Measurements from ENCODE around the gene RBMXL3.
"Not testable (repeated sequence)": the region's sequence is repeated elsewhere in the genome, so short reads cannot be mapped to it uniquely, and the experiment has no call there.

RBMXL3 gene

DNA sequence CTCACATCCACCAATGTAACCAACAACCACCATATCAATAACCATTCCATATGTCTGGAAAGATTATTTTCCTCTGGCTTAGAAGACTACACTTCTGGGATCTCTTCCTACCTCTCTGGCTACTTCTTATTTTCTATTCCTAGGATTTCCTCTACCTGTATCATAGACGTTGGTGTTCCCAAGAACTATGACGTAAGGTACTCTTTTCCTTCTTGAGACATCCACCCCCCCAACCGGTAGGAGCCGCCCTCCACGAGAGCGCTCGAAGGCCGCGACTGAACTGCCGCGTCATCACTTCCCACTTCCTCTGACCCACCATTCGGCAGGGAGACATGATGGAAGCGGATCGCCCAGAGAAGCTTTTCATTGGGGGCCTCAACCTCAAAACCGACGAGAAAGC is at the start of gene RBMXL3:
TSS of gene RBMXL3 (plus strand) at position 301 of the 400 bp plus-strand sequence. CDS start at position 333, 32 bp downstream.
- DNase-seq: no peak

- no peak for DNase-seq
Measured at GRCh38 chrX:115142057-115142456, 47.2 kb upstream of the RBMXL3 start.

- peak; percentile 20 to 54 for DNase-seq
Measured at GRCh38 chrX:115147220-115147619, 42.0 kb upstream of the RBMXL3 start.

DNA sequence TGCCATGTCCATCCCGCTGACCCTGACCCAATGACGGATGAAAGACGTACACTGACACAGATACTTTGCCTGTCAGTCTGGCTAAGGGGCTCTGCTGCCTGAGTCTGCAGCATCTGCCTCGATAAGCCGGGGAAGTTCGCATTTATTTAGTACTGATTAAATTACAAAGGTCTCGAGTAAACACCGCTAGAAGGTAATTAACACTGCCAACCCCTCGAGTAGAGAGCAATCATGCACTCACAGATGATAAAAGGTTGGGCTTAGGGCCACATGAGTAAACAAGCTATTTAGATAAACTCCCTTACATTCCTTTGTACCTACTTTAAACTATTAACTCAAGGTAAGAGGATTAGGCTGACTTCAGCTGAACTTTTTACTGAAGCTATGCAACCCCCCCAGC is 16.0 kb upstream of the RBMXL3 start:
- no peak for DNase-seq

DNA sequence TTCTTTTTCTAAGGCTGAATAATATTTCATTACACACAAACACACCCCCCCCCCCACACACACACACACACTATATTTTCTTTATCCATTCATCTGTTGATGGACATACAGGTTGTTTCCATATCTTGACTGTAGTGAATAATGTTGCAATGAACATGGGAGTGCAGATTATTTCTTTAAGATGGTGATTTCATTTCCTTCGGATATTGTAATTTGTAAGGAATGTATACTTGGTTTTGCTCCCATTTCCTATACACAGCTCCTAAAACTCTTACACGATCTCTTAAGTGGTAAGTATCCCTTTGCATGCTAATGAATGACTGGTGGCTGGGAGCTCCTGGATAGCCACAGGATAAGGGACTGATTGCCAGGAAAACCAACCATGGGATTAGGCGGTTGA is 14.7 kb upstream of the RBMXL3 start:
- DNase-seq: no peak

DNA sequence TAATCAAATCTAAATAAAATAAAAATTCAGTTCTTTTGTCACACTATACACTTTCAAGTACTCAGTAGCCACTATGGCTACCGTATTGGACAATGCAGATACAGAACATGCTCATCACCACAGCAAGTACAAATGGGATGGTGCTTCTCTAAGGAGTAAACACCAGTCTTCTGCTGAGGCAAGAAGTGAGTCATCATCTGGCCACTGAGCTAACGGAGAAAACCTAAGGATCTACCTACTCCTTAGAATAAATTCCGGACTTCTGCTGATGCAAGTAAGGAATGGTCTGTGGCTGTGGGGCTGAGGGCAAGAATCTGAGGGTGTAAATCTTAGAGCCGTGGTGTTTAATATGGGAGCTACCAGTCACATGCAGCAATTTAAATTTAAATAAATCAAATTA is 11.3 kb upstream of the RBMXL3 start:
- no peak for DNase-seq

DNA sequence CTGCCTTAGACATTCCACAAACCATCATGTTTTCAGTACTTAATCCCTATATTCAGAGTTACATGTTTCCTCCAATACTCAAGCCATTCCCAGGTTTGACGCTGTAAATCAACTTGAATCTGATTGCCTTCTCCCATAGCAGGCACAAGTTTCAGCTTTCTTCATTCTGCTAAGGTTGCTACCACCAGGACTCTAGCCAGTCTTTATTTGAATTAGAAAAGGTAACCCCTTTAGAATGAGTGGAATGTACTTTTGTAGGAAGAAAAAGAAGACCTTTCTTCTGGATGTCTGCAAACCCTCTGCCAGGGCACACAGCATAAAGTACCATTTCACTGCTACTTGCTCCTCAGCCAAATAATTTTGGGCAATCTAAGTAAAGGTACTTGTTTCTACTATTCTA is 10.7 kb upstream of the RBMXL3 start:
- DNase-seq: no peak

DNA sequence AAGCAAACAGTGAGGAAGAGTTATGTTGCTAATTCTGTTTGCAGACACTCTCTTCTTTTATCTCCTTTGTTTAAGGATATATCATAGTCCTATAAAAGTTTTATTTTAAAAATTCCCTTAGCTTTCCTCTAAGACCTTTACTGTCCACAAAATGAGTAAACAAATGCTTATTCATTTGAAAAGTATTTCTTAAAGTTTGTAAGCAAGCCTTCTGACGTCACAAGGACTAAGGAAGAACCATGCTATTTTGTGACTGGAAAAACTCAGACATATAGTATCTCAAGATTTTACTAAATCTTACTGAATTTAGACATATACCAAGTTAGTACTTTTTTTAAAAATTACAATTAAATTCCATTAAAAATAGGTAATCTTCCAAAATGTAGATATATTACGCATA is 5.2 kb upstream of the RBMXL3 start:
- no peak for DNase-seq

DNA sequence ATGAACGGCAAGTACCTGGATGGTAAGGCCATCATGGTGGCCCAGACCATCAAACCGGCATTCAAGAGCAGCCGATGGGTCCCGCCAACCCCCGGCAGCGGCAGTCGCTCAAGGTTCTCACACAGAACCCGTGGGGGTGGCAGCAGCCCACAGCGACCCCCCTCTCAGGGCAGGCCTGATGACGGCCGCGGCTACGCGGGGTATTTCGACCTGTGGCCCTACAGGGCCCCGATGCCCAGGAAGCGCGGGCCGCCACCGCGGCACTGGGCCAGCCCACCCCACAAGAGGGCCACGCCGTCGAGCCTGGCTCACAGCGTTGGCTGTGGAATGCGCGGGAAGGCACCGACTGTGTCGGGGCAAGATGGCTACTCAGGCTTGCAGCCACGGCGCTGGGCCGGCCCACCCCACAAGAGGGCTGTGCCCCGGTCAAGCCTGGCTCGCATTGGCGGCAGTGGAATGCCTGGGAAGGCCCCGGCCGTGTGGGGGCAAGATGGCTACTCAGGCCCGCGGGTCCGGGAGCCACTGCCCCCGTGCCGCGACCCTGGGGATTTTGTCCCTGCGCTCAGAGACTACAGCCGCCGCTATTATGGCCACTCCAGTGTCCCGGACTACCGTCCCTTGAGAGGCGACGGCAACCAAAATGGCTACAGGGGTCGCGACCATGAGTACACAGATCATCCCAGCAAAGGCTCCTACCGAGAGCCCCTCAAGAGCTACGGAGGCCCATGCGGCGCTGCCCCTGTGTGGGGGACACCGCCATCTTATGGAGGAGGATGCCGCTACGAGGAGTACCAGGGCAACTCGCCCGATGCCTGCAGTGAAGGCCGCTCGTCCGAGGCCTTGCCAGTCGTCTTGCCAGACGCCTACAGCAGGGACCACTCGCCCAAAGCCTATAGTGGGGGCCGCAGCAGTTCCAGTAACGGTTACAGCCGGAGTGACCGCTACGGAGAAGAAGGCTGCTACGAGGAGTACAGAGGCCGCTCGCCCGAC is 731 bp downstream of the RBMXL3 start:
- DNase-seq: no peak

DNA sequence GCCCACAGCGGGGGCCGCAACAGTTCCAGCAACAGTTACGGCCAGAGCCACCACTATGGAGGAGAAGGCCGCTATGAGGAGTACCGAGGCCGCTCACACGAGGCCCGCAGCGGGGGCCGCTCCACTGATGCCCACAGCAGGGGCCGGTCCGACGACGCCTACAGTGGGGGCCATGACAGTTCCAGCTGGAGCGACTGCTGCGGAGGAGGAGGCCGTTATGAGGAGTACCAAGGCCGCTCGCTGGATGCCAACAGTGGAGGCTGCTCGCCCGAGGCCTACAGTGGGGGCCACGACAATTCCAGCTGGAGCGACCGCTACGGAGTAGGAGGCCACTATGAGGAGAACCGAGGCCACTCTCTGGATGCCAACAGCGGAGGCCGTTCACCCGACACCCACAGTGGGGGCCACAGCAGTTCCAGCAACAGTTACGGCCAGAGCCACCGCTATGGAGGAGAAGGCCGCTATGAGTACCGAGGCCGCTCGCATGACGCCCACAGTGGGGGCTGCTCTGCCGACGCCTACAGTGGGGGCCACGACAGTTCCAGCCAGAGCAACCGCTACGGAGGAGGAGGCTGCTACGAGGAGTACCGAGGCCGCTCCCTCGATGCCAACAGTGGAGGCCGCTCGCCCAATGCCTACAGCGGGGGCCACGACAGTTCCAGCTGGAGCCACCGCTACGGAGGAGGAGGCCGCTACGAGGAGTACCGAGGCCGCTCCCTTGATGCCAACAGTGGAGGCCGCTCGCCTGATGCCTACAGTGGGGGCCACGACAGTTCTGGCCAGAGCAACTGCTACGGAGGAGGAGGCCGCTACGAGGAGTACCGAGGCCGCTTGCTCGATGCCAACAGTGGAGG is 1.7 kb downstream of the RBMXL3 start:
- no peak for DNase-seq

DNA sequence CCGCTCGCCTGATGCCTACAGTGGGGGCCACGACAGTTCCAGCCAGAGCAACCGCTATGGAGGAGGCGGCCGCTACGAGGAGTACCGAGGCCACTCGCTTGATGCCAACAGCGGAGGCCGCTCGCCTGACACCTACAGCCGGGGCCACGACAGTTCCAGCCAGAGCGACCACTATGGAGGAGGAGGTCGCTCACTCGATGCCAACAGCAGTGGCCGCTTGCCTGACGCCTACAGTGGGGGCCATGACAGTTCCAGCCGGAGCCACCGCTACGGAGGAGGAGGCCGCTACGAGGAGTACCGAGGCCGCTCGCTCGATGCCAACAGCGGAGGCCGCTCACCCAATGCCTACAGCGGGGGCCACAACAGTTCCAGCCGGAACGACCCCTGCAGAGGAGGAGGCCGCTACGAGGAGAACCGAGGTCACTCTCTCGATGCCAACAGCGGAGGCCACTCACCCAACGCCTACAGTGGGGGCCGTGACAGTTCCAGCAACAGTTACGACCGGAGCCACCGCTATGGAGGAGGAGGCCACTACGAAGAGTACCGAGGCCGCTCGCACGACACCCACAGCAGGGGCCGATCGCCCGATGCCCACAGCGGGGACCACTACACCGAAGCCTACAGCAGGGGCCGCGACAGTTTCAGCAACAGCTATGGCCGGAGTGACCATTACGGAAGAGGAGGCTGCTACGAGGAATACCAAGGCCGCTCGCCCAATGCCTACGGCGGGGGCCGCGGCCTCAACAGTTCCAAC is 2.5 kb downstream of the RBMXL3 start:
- DNase-seq: no peak

DNA sequence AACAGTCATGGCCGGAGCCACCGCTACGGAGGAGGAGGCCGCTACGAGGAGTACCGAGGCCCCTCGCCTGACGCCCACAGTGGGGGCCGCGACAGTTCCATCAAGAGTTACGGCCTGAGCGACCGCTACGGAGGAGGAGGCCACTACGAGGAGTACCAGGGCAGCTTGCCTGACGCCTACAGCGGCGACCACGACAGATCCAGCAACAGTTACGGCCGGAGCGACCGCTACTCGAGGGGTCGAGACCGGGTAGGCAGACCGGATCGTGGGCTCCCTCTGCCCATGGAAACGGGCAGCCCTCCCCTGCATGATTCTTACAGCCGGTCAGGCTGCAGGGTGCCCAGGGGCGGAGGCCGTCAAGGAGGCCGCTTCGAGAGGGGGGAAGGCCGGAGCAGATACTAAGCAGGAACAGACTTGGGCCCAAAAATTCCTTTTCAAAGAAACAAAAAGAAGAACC is 3.1 kb downstream of the RBMXL3 start:
- DNase-seq: no peak

DNA sequence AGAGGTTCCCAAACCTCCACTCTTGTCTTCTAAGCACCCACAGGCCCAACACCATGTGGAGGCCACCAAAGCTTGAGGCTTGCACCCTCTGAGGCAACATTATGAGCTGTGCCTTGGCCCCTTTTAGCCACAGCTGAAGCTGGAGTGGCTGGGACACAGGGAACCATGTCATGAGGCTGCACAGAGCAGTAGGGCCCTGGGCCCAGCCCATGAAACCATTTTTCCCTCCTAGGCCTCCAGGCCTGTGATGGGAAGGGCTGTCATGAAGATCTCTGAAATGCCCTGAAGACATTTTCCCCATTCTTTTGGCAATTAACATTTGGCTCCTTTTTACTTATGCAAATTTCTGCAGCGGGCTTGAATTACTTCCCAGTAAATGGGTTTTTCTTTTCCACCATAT is 14.8 kb downstream of the RBMXL3 start:
- DNase-seq: no peak

DNA sequence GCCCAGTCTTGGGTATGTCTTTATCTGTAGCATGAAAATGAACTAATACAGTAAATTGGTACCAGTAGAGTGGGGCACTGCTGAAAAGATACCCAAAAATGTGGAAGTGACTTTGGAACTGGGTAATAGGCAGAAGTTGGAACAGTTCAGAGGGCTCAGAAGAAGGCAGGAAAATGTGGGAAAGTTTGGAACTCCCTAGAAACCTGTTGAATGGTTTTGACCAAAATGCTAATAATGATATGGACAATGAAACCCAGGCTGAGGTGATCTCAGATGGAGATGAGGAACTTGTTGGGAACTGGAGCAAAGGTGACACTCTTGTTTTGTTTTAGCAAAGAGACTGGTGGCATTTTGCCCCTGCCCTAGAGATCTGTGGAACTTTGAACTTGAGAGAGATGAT is 20.3 kb downstream of the RBMXL3 start:
- DNase-seq: not testable (repeated sequence)

DNA sequence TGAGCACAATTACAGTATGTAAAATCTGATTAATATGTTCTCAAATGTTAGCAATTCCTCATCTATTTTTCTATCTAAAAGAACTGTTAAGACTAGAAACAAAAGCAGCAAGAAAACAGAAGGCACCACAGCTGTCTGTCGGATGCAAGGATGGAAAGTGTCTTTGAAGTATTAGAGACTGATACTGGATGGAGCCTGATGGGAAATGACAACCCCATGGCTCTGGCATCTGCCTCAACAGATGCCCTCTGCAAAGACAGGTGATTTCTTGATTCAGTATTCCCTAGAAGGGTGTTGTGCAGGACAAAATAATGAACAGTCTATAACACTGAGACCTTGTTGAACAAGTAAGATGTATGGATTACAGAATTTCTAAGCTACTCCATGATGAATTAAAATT is 24.9 kb downstream of the RBMXL3 start:
- no peak for DNase-seq

DNA sequence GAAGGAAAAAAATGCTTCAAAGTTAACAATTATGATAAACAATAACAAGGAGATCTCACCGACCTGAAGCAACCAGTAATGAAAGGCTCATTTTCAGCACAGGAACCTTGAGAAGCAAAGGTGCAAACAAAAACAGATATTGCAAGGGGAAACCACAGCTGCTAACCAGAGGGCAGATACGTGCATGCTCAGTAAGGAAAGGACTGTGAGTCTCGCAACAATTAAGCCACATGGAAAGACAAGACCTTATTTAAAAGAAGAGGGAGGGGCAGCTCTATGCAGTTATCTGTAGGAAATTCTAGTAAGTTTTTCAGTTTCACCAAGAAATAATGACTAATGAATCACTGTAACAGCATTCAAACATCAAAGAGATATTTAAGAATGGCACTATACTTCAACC is 25.4 kb downstream of the RBMXL3 start:
- DNase-seq: no peak

- DNase-seq: not testable (repeated sequence)
Measured at GRCh38 chrX:115217346-115217745, 28.1 kb downstream of the RBMXL3 start.

GRCh38 chrX:115226929-115227328 is 37.7 kb downstream of the RBMXL3 start:
- peak; percentile 0 to 2 for DNase-seq

DNA sequence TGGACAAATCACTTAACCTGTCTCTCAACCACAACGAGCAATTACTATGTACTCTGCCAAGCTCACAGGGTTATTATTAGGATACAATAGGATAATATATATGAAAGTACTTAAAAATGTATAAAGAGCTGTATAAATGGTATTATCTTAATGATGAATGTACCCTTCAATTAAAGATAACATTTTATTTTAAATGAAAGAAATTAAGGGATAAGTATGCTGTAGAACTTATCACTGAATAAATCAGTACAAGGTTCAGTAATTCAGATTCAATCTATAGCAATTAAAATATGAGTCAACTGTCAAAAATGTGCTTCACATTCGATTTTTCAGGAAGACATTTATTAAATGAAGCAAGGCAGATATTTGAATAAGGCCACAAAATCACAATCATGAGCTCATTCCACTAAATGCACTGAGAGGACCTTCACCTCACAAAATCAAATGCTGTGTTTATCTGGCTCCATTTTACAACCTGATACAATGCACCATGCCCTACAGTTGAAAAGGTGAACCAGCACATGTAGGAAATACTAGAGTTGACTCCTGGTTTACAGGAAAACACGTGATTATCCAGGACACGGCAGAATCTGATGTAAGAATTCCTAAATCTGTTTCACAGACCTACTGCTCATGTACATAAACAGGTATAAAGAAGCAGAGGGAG is 40.3 kb downstream of the RBMXL3 start:
- no peak for DNase-seq

- no peak for DNase-seq
Measured at GRCh38 chrX:115232933-115233496, 43.8 kb downstream of the RBMXL3 start.

DNA sequence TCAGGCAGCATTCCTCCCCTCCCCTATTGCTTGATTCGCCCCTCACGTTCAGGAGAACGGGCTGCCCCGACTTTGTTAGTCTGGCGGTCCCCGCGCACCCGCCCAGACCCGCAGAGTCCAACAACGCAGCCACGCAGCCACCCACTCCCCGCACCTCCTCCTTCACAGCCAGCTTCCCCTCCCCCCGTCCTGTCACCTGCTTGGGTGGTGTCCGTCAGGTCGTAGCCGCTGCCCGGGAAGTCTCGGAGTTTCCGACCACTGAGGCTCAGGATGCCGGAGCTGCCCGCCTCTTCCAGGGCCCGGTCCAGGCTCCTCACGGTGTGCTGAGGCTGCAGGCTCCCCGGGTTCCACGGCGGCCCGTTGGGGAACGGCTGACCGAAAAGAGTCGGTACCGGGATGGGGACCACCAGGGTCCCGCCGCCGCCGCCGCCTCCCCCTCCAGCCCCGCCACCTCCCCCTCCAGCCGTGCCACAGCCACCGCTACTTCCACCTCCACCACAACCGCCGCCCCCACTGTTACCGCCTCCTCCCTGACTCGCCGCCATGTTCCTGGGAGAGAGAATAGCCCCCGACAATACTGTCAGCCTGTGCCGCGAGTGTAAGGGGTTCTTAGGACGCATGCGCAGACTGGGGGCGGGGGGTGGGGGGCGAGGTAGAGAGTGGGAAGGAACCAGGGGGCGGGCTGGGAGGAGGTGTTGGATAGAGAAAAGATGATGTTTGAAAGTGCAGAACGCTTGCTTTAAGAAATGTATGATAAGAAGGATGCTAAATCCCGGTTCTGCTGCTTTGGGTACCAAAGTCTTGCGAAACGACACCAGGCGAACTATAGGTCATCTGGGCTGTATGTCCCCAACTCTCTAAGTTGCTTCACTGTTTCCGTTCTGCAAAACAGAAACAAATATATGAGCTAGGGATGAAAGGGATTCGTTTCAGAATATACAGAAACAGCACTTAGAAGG is 44.6 kb downstream of the RBMXL3 start, which contains the start of gene LRCH2:
TSS of gene LRCH2 (minus strand) at position 600 of the 959 bp plus-strand sequence. CDS start at position 545, 55 bp downstream.
- DNase-seq: no peak
